Cardiac septum (tissue), 1 donor: Measurements from ENCODE around the gene EXOC3L2. TPM values are rescaled to one million over a fixed set of nuclear protein-coding genes. Genes with fewer than 3 reads are reported as not detected.
"Not testable (repeated sequence)": the region's sequence is repeated elsewhere in the genome, so short reads cannot be mapped to it uniquely, and the experiment has no call there.

Experiments used
- DNase-seq: peaks from one replicate; pipeline ENCODE4 v3.0.0-alpha.2; 2020; ENCODE audit warnings: low spot score
- intact Hi-C: fragments of 100-400 bp; cut with DNase I; formaldehyde crosslinking; loops from one replicate; pipeline ENCODE4 v1.14.0; 2022
- long read RNA-seq: library from polyadenylated mRNA; unstranded; transcript quantifications from one replicate; pipeline ENCODE4 v2.0.0, GENCODE V29; 2021
- total RNA-seq: library from RNA; stranded (reverse); fragmentation: NEBNext Ultra II Directional; extraction: Animal tissue kit (Norgen Biotek cat#: 25700); gene quantifications from one replicate; pipeline ENCODE4 v1.2.1, GENCODE V29; 2021
- donor health status: DM: no; HTN: no; CAD: no.

EXOC3L2 gene
- total RNA-seq: 1.7 TPM
- long read RNA-seq, partial matches to known transcripts: 1 of 3 reads
- long read RNA-seq, other reads (novel, unspliced or antisense): 1 of 3 reads

DNA sequence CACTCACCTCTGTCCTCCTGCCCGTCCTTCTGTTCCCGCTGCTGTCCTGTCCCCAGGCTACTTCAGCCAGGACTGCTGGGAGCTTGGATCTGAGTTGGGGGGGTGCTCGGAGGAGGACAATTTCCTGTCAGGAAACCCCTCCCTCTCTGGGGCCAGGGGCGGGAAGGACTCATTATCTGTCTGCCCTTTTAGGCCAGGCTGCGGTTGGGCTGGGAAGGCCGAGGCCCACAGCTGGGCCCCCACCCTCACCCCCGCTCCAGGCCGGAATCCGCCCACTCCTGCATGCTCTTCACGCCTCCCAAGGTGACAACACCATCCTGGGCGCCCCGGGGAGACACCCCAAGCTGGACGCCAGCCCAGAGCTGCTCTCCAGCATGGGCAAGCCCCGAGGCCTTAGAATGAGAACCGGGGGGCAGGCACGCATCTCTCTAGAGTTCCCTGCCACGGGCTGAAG, at the start of gene EXOC3L2:
Gene EXOC3L2, minus strand, starts transcription at position 74 of the 454 bp plus-strand sequence. CDS start 6,362 bp downstream, outside the sequence.
- no peak for DNase-seq
- intact Hi-C loops: loop anchor here (2.0 kb wide), 1 partner anchor 33 kb away; no protein-coding TSS in a partner anchor

DNA sequence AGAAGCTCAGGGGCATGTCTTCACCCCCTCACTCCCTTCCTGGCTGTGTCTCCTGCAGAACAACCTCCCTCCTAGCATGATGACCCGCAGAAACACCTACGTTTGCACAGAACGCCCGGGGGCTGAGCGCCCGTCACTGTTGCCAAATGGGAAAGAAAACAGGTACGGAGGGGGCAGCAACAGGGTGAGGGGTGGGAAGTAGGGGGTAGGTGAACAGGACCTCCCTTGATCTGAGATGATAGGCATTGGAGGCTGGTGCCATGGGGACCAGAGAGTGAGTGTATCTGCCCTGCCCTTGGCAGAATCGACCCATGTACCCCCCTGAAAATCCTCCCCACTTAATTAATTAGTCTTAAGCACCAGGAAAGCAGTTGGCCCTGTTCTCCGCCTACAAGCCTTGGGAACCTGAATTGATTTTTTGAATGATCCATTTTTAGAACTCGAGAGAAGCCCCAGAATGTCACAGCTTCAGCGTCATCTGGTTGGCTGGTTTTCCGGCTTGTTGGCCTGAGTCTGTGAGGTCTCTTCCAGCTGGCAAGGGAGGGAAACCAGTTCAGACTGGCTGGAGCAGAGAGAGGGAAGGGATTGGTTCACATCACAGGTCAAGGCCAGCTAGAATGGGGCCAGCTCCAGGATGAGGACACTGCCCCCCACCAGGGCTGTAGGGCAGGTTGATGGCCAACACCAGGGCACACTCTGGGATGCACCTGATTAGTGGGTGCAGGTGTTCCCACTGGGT, 49.3 kb upstream of the EXOC3L2 start:
- DNase-seq: peak; percentile 82
- intact Hi-C loops: loop anchor here (2.0 kb wide), 1 partner anchor 28 kb away; the partner anchor contains the start of gene CKM

DNA sequence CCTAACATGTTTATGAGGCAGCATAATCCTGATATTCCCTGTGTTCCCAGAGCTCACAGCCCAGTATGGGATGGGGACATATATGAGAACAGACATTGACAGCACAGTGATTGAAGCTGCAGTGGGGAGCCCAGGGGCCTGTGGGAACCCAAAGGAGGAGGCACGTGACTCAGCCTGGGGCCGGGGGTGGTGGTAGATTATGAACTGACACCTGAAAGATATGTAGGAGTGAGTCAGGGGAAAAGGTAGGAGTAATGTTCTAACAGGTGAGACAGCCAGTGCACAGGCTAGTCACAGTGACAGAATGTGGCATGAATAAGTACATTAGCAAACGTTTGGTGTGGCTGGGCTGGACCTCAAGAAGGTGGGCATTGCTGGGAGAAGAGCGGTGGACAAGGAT, 48.5 kb upstream of the EXOC3L2 start:
- intact Hi-C loops: loop anchor here (2.0 kb wide), 1 partner anchor 29 kb away; the partner anchor contains the start of gene CKM

DNA sequence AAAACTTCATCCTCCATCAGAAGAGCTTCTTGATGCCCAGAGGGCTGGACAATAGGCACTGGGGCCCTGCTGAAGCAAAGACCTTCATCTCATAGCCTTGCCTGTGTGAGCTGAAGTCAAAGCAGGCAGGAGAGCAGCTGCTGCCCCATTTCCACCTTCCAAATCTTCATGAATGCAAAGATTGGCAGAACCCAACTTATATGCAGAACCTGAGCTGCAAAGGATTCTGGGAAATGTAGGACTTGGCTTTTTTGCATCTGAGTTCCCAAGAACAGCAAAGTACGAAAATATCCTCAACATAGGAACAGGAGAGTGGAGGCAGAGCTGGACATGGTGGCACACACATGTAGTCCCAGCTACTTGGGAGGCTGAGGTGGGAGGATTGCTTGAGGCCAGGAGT, 46.6 kb upstream of the EXOC3L2 start:
- intact Hi-C loops: no loop called here
- DNase-seq: no peak

More for the DNA sequence above, 48.5 kb upstream of the EXOC3L2 start:
- no peak for DNase-seq

DNA sequence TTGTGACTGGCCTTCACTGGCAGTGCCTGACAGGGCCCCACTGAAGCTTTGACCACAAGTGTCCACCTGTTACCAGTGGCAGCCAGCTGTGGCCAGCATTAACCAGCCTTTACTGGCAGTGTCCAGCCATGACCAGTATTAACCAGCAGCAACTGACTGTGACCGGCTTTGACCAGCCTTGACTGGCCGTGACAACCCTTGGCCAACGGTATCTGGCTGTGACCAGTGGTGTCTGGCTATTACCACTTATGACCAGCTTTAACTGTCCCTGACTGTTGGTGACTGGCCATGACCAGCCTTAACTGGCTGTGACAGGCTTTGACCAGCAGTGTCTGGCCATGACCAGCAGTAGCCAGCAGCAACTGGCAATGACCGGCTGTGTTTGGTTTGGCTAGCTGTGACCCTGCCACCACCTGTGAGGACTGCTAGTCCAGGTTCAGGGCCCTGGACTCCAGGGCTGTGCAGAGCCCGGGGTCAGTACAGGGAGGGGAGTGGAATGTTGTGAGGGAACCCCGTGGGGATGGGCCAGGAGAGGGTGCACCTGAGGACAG, 45.2 kb upstream of the EXOC3L2 start:
- intact Hi-C loops: no loop called here
- no peak for DNase-seq

DNA sequence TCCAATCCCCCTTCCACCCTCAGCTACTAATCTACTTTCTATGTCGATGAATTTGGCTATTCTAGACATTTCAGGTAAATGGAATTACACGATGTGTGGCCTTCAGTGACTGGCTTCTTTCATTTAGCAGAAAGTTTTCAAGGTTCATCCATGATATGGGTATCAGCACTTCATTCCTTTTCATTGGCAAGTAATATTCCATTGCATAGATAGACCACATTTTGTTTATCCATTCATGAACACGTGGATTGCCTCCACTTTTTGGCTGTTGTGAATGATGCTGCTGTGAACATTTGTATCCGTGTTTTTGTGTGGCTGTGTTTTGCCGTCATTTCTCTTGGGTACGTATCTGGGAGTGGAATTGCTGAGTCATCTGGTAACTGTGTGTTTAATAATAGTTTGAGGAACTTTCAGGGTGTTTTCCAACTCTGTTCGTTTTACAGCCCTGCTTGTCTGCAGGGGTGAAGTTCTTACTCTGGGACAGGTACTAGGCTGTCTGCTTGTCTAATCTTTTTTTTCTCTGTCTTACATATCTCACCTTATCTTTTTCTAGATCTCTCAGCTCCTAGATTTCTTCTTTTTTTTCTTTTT, 38.3 kb upstream of the EXOC3L2 start:
- DNase-seq: no peak
- intact Hi-C loops: no loop called here

DNA sequence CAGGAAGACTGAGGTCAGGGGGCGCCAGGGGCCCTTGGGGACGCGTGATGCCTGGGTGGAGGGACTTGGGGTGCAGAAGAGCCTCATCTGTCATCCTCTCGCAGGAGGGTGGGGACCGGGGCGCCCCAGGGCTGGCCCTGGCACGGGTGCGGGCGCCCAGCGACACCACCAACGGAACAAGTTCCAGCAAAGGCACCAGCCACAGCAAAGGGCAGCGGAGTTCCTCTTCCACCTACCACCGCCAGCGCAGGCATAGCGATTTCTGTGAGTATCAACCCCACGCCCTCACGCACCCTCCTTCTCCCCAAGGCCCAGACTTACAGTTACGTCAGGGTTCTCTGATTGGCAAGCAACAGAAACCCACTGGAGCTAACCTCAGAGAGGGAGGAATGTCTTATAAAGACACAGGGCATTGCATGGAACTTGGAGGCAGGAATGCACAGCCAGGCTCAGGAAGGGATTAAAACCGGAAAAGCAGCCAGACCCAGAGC, 35.3 kb upstream of the EXOC3L2 start:
- intact Hi-C loops: no loop called here
- DNase-seq: no peak

DNA sequence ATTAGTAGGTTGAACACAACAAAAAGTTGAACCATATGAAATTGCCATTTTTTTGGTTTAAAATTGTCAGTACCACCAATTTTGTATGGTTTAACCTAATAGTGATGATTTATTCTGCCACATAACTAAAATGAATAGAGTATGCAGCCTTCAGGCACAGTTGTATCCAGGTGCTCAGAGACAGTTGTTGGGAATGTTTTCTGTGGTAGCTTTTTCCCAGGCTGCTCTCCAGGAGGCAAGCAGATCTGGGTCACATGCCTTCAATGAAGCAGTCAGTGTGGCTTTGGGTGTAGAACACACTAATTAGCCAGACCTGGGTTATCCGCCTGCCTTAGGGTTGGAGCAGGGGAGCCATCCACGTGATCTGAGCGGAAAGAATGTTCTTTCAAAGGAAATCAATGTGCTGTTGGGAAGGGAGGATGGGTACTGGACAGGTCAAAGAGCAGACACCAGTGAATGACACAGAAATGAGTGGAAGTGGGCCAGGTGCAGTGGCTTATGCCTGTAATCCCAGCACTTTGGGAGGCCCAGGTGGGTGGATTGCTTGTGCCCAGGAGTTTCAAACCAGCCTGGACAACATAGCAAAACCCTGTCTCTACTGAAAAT, 34.5 kb upstream of the EXOC3L2 start:
- intact Hi-C loops: no loop called here
- no peak for DNase-seq

DNA sequence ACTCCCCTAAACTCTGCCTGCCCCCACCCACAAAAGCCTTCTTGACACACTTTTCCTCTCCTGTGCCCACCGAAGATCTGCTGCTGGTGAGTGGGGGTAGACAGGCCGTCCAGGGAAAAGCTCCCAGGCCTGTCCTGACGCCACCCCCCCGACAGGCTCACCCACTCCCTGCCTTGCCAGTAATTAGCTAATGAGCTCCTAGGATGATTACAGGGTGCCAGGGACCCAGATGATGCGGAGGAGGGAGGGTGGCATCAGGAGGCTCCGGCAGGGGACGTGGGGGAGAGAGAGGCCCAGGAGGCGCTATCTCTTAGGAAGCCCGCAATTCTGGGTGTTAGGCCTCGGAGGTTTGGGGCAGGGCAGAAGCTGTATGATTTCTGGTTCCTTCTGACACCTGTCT, 32.9 kb upstream of the EXOC3L2 start:
- no peak for DNase-seq
- intact Hi-C loops: no loop called here

DNA sequence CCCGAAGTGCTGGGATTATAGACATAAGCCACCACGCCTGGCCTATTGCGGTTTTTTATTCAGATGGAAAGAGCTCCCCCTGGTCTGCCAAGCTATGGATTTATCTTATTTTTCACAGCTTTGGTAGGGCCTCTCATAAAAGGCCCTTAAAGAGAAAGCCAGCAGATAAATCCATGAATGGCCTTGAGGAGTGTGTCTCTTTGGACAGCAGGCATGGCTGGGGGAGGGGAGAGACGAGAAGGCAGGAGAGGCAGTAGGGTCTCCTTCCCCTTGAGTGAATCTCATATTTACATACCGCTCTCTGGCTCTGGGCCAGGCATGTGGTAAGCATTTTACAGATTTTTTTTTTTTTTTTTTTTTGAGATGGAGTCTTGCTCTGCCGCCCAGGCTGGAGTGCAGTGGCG, 31.1 kb upstream of the EXOC3L2 start:
- DNase-seq: no peak
- intact Hi-C loops: no loop called here

DNA sequence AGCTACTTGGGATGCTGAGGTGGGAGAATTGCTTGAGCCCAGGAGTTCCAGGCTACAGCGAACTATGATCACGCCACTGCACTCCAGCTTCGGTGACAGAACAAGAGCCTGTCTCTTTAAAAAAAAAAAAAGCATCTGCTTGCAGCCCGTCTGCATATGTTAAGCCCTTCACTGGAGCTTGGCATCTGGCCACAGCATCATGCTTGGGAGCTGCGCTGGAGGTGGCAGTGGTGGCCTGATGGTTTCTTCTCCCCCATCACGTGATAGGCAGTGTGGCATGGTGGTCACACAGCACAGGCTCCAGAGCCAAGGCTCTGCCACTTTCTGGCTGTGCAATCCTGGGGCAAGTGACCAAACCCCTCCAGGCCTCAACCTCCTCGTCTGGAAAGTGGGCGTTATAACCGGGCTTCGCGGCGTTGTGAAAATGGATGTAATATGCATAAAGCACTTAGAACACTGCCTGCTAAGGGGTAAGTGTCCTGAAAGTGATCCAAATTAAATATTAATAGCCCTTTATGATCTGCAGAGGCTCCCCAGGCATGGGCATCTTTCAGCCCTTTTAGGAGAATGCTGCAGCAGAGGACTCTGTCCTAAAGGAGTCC, 30.3 kb upstream of the EXOC3L2 start:
- intact Hi-C loops: no loop called here
- no peak for DNase-seq

DNA sequence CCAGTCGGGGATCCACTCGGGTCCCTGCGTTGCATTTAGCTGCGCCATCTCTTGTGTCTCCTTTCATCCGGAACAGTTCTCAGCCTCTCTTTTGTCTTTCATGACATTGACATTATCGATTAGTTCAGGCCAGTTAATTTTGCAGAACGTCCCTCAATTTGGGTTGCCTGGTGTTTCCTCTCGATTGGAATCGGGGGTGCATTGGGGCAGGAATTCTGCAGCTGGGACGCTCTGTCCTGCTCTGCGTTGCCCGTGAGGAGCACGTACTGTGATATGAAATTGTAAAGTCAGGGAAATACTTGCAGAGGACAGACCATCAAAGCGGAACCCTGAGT, 28.3 kb upstream of the EXOC3L2 start:
- intact Hi-C loops: no loop called here
- DNase-seq: no peak

DNA sequence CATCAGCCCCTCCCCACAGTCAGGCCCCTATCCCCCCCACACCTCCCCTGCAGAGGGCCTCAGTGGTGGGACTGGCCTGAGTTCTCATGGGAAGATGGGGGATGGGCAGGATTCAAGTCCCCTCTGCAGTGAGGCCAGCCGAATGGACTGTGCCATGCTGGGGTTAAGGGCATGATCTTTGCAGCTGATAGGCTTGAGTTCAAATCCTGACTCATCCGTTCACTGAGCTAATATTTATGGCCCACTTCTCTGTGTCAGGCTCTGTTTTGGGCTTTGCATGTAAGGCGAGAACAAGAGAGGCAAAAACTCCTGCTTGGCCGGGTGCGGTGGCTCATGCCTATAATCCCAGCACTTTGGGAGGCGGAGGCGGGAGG, 26.5 kb upstream of the EXOC3L2 start:
- intact Hi-C loops: no loop called here
- no peak for DNase-seq

DNA sequence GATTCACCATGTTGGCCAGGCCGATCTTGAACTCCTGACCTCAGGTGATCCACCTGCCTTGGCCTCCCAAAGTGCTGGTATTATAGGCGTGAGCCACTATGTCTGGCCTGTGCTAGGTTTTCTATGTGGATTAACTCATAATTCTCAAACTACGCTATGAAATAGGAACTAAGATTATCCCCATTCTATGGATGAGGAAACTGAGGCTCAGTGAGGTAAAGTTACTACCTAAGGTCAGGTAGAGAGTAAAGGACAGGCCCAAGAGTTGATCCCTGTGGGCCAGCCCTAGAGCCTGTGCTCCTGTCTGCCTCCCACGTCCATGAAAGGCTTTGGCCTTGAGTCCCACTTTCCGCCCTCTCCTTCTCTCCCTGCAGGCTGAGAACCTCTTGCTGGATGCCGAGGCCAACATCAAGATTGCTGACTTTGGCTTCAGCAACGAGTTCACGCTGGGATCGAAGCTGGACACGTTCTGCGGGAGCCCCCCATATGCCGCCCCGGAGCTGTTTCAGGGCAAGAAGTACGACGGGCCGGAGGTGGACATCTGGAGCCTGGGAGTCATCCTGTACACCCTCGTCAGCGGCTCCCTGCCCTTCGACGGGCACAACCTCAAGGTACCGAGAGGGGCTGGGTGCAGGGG, 26.0 kb upstream of the EXOC3L2 start:
- intact Hi-C loops: no loop called here
- DNase-seq: no peak

DNA sequence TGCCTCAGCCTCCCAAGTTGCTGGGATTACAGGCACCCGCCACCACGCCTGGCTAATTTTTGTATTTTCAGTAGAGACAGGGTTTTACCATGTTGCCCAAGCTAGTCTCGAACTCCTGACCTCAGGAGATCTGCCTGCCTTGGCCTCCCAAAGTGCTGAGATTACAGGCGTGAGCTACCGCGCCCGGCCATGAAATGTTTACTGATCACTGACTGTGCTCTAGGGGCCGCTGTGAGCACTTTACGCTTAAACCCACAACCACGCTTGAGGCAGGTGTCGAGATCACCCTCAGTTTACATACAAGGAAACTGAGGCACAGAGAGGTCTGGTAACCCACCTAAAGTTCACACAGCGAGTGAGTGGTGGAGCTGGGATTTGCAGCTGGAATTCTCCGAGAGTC, 24.7 kb upstream of the EXOC3L2 start:
- DNase-seq, intact Hi-C loops: not testable (repeated sequence)

DNA sequence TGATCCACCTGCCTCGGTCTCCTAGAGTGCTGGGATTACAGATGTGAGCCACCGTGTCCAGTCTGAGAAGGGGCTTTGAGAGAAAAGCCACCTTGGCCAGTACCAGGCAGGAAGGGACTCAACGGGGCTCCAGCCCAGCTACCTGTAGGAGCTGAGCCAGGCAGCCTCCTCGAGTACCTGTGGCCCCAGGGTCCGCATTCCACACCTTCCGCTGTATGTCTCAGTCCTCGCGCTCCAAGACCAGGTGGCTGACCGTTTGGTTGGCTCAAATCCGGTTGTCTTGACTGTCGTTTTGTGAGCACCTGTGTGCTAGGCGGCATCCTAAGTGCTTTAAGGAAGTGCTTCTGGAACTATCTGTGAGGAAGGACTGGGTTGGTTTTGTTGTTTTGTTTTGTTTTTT, 22.1 kb upstream of the EXOC3L2 start:
- DNase-seq: no peak
- intact Hi-C loops: no loop called here

DNA sequence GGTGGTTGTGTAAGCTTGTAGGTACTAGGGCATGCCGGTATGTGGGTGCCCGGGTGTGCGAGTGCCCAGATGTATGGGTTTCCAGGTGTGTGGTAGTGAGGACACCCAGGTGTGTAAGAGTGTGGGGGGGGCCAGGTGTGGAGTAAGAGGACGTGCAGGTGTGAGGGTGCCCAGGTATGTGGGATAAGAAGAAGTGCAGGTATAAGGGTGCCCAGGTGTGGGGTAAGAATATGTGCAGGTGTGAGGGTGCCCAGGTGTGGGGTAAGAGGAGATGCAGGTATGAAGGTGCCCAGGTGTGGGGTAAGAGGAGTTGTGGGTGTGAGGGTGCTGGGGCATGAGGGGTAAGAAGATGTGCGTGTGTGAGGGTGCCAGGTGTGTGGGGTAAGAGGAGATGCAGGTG, 20.2 kb upstream of the EXOC3L2 start:
- no peak for DNase-seq
- intact Hi-C loops: no loop called here

DNA sequence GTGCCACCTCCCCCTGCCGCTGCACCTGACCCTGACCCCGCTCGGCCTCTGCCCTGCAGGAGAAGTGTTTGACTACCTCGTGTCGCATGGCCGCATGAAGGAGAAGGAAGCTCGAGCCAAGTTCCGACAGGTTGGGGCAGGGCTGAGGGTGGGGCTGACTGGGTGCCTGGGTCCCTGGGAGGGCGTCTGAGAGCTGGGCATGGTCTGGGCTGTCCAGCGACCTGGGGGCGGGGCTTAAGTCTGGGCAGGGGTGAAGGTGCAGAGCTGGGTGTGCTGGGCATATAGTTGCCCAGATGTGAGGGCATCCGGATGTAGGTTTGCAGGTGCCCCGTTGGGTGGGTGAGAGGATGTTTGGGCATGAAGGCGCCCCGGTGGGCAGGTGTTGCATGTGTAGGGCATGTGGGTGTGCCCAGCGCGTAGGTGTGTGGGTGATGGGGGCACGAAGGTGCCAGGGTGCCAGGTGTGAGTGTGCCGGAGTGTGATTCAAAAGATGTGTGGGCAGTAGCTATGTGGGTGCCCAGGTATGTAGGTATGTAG, 19.6 kb upstream of the EXOC3L2 start:
- intact Hi-C loops: no loop called here
- DNase-seq: no peak

DNA sequence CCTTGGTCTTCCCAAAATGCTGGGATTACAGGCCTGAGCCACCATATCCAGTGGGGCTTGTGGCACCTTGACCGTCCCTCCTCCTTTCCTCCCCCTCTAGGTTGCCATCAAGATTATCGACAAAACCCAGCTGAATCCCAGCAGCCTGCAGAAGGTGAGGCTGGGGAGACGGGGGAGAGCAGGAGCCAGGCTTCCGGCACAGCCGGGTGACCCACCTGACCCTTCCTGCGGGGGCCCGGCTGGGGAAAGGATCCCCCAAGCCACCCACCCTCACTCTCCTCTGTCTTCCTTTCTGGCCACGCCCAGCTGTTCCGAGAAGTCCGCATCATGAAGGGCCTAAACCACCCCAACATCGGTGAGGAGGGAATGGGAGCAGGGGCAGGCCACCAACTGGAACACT, 17.8 kb upstream of the EXOC3L2 start:
- no peak for DNase-seq
- intact Hi-C loops: no loop called here
